ENCODE data around the gene PNPO.

Gene PNPO

DNA sequence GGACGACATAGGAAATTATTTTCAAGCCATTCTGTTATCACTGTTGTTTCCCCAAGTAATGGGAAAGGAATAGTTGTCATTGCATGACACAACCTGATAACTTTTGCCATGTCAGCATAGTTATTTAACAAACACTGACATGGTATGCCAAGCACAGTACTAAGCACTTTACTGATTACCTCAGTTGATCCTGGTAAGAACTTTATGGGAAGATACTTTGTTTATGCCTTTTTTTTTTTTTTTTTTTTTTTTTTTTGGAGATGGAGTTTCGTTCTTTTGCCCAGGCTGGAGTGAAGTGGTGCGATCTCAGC is 15.7 kb upstream of the PNPO start:
- no peak for TF ChIP-seq EZH2phosphoT487 (IDR thresholded peaks at IDR 0.05; ENCODE audit: borderline replicate concordance)
- Histone ChIP-seq H3K79me2 (ENCODE audit: insufficient read depth, low read length) (no peaks in the 10 kb centered on the region), H3K9me2 (replicated peaks; ENCODE audit: low read depth, low read length) (no peaks in the 10 kb centered on the region), H3K4me2 (ENCODE audit: low read depth, low read length, poor library complexity, severe bottlenecking) (no peak overlapping the region), H3K9ac (ENCODE audit: low read depth, low read length, poor library complexity, severe bottlenecking) (no peak overlapping the region), H2AFZ (ENCODE audit: low read length) (no peak overlapping the region), H3K36me3 (ENCODE audit: insufficient read depth, low read length) (peaks cover 31% of the 10 kb centered on the region; the same call in 1 of the 2 replicates), H3K27me3 (ENCODE audit: insufficient read depth, low read length, poor library complexity, severe bottlenecking) (no peaks in the 10 kb centered on the region), H3K9me3 (ENCODE audit: insufficient read depth, low read depth, low read length) (no peaks in the 10 kb centered on the region), H3K4me3 (ENCODE audit: low read length, poor library complexity, severe bottlenecking) (no peak overlapping the region), H3F3A (ENCODE audit: low read depth) (no peaks in the 10 kb centered on the region), H3K4me1 (ENCODE audit: insufficient read depth, low read length, poor library complexity, severe bottlenecking) (no peaks in the 10 kb centered on the region), H4K20me1 (ENCODE audit: insufficient read depth, low read length, poor library complexity, severe bottlenecking) (no peaks in the 10 kb centered on the region)

- H3K79me2 ChIP-seq (ENCODE audit: insufficient read depth, low read length): no peaks in the 10 kb centered on the region
- no peaks in the 10 kb centered on the region for H3K9me3 ChIP-seq (ENCODE audit: insufficient read depth, low read depth, low read length)
- H3K4me2 ChIP-seq (ENCODE audit: low read depth, low read length, poor library complexity, severe bottlenecking): no peak overlapping the region
- no peaks in the 10 kb centered on the region for H3K27me3 ChIP-seq (ENCODE audit: insufficient read depth, low read length, poor library complexity, severe bottlenecking)
- H3K4me1 ChIP-seq (ENCODE audit: insufficient read depth, low read length, poor library complexity, severe bottlenecking): no peaks in the 10 kb centered on the region
- H3K4me3 ChIP-seq (ENCODE audit: low read length, poor library complexity, severe bottlenecking): no peak overlapping the region
- no peak for TF ChIP-seq EZH2phosphoT487 (IDR thresholded peaks at IDR 0.05; ENCODE audit: borderline replicate concordance)
- TF ChIP-seq, protein P1, sequence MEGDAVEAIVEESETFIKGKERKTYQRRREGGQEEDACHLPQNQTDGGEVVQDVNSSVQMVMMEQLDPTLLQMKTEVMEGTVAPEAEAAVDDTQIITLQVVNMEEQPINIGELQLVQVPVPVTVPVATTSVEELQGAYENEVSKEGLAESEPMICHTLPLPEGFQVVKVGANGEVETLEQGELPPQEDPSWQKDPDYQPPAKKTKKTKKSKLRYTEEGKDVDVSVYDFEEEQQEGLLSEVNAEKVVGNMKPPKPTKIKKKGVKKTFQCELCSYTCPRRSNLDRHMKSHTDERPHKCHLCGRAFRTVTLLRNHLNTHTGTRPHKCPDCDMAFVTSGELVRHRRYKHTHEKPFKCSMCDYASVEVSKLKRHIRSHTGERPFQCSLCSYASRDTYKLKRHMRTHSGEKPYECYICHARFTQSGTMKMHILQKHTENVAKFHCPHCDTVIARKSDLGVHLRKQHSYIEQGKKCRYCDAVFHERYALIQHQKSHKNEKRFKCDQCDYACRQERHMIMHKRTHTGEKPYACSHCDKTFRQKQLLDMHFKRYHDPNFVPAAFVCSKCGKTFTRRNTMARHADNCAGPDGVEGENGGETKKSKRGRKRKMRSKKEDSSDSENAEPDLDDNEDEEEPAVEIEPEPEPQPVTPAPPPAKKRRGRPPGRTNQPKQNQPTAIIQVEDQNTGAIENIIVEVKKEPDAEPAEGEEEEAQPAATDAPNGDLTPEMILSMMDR (conservative IDR thresholded peaks at IDR 0.05; ENCODE audit: low read length): no peak
- H3F3A ChIP-seq (ENCODE audit: low read depth): no peaks in the 10 kb centered on the region
- H2AFZ ChIP-seq (ENCODE audit: low read length): no peak overlapping the region
- H3K9ac ChIP-seq (ENCODE audit: low read depth, low read length, poor library complexity, severe bottlenecking): no peak overlapping the region
- H3K36me3 ChIP-seq (ENCODE audit: insufficient read depth, low read length): peaks cover 31% of the 10 kb centered on the region; the same call in 1 of the 2 replicates
- H4K20me1 ChIP-seq (ENCODE audit: insufficient read depth, low read length, poor library complexity, severe bottlenecking): no peaks in the 10 kb centered on the region
- no peaks in the 10 kb centered on the region for H3K9me2 ChIP-seq (replicated peaks; ENCODE audit: low read depth, low read length)
Observed at GRCh38 chr17:47927821-47928400, 13.5 kb upstream of the PNPO start.

DNA sequence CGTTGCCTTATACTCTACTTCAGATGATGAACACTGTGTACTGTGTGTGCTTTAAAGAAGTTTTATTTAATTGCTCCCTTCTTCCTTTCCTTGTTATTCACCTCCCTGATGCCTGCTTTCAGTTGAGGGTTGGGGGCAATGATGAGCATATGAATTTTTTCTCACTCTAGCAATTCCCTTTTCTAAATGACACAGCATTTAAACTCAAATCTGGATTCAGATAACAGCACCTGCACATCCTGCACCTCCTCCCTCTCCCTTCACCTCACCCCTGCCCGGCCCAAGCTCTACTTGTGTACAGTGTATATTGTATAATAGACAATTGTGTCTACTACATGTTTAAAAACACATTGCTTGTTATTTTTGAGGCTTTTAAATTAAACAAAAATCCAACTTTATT is 13.0 kb upstream of the PNPO start:
- TF ChIP-seq EZH2phosphoT487 (IDR thresholded peaks at IDR 0.05; ENCODE audit: borderline replicate concordance): no peak
- TF ChIP-seq, protein P1 (conservative IDR thresholded peaks at IDR 0.05; ENCODE audit: low read length): no peak
- no peak overlapping the region for H3K4me3 ChIP-seq (ENCODE audit: low read length, poor library complexity, severe bottlenecking)
- no peaks in the 10 kb centered on the region for H3K79me2 ChIP-seq (ENCODE audit: insufficient read depth, low read length)
- no peak overlapping the region for H3K9ac ChIP-seq (ENCODE audit: low read depth, low read length, poor library complexity, severe bottlenecking)
- no peaks in the 10 kb centered on the region for H3F3A ChIP-seq (ENCODE audit: low read depth)
- no peaks in the 10 kb centered on the region for H3K9me3 ChIP-seq (ENCODE audit: insufficient read depth, low read depth, low read length)
- H3K9me2 ChIP-seq (replicated peaks; ENCODE audit: low read depth, low read length): no peaks in the 10 kb centered on the region
- H3K36me3 ChIP-seq (ENCODE audit: insufficient read depth, low read length): peaks cover 27% of the 10 kb centered on the region; the same call in 1 of the 2 replicates
- no peak overlapping the region for H3K4me2 ChIP-seq (ENCODE audit: low read depth, low read length, poor library complexity, severe bottlenecking)
- no peak overlapping the region for H2AFZ ChIP-seq (ENCODE audit: low read length)
- H4K20me1 ChIP-seq (ENCODE audit: insufficient read depth, low read length, poor library complexity, severe bottlenecking): no peaks in the 10 kb centered on the region
- H3K27me3 ChIP-seq (ENCODE audit: insufficient read depth, low read length, poor library complexity, severe bottlenecking): no peaks in the 10 kb centered on the region
- no peaks in the 10 kb centered on the region for H3K4me1 ChIP-seq (ENCODE audit: insufficient read depth, low read length, poor library complexity, severe bottlenecking)

Measured in Loucy (cell line).